Endometrial microvascular endothelial cells (primary cell): ENCODE measurements around the gene THSD4. TPM values are rescaled to one million over a fixed set of nuclear protein-coding genes. Genes with fewer than 3 reads are reported as not detected.

Source experiments
- in situ Hi-C: cut with HindIII; loops from 2 replicates; pipeline ENCODE4 v1.10.0; 2017; ENCODE audit warnings: low sequenced_read_pairs, low pct_unique_long_range_greater_than_20kb; ENCODE audit errors: inconsistent ontology term
- total RNA-seq: library from RNA; depleted of rRNA; stranded (reverse); fragments of >200 nt; gene quantifications from one replicate; pipeline ENCODE4 v1.2.3, GENCODE V29; 2015; ENCODE audit errors: inconsistent ontology term

Gene THSD4
- total RNA-seq, 1 donor from 2014 or later: 45.7 TPM

- in situ Hi-C loops: no loop called here
Measured at GRCh38 chr15:71542836-71543235, 427.6 kb downstream of the THSD4 start.

- in situ Hi-C loops: no loop called here
Measured at GRCh38 chr15:71543413-71543812, 428.1 kb downstream of the THSD4 start.

- in situ Hi-C loops: no loop called here
Measured at GRCh38 chr15:71545223-71545760, 430.0 kb downstream of the THSD4 start.

- in situ Hi-C loops: no loop called here
Measured at GRCh38 chr15:71545923-71546322, 430.7 kb downstream of the THSD4 start.

- in situ Hi-C loops: no loop called here
Measured at GRCh38 chr15:71547011-71547410, 431.7 kb downstream of the THSD4 start.

- in situ Hi-C loops: no loop called here
Measured at GRCh38 chr15:71548401-71548807, 433.1 kb downstream of the THSD4 start.

GRCh38 chr15:71549091-71549490 lies 433.8 kb downstream of the THSD4 start:
- in situ Hi-C loops: no loop called here

- in situ Hi-C loops: no loop called here
Measured at GRCh38 chr15:71549697-71550096, 434.4 kb downstream of the THSD4 start.

GRCh38 chr15:71551566-71551965 lies 436.3 kb downstream of the THSD4 start:
- in situ Hi-C loops: no loop called here

GRCh38 chr15:71559098-71559497 lies 443.8 kb downstream of the THSD4 start:
- in situ Hi-C loops: no loop called here

GRCh38 chr15:71559616-71560015 lies 444.3 kb downstream of the THSD4 start:
- in situ Hi-C loops: no loop called here

GRCh38 chr15:71562251-71562650 lies 447.0 kb downstream of the THSD4 start:
- in situ Hi-C loops: no loop called here

GRCh38 chr15:71564217-71564616 lies 448.9 kb downstream of the THSD4 start:
- in situ Hi-C loops: no loop called here

GRCh38 chr15:71565006-71565405 lies 449.7 kb downstream of the THSD4 start:
- in situ Hi-C loops: no loop called here

GRCh38 chr15:71565631-71566160 lies 450.4 kb downstream of the THSD4 start:
- in situ Hi-C loops: no loop called here

GRCh38 chr15:71566226-71566625 lies 451.0 kb downstream of the THSD4 start:
- in situ Hi-C loops: no loop called here

GRCh38 chr15:71567173-71567572 lies 451.9 kb downstream of the THSD4 start:
- in situ Hi-C loops: no loop called here

- in situ Hi-C loops: no loop called here
Measured at GRCh38 chr15:71568227-71568626, 453.0 kb downstream of the THSD4 start.

GRCh38 chr15:71570736-71571135 lies 455.5 kb downstream of the THSD4 start:
- in situ Hi-C loops: no loop called here

- in situ Hi-C loops: no loop called here
Measured at GRCh38 chr15:71571641-71572040, 456.4 kb downstream of the THSD4 start.

GRCh38 chr15:71572452-71573053 lies 457.3 kb downstream of the THSD4 start:
- in situ Hi-C loops: no loop called here
